ENCODE data around the gene EPB41L5. TPM values are rescaled to one million over a fixed set of nuclear protein-coding genes. Genes with fewer than 3 reads are reported as not detected.
"Not testable (repeated sequence)": the region's sequence is repeated elsewhere in the genome, so short reads cannot be mapped to it uniquely, and the experiment has no call there.

Gene EPB41L5
- total RNA-seq, 1 donor from 2014 or later: 9.3 TPM

- ATAC-seq (no peak), DNase-seq (no peak)
- intact Hi-C loops (cut with micrococcal nuclease): no loop called here
Measured at GRCh38 chr2:120026890-120027289, 14.0 kb downstream of the EPB41L5 start.

GRCh38 chr2:120028795-120029194, 15.9 kb downstream of the EPB41L5 start:
- DNase-seq (no peak), ATAC-seq (no peak)
- intact Hi-C loops (cut with micrococcal nuclease): no loop called here

- intact Hi-C loops (cut with micrococcal nuclease): no loop called here
- no peak for ATAC-seq
- no peak for DNase-seq
Measured at GRCh38 chr2:120029672-120030640, 17.1 kb downstream of the EPB41L5 start.

GRCh38 chr2:120032297-120032696, 19.4 kb downstream of the EPB41L5 start:
- no peak for ATAC-seq
- intact Hi-C loops (cut with micrococcal nuclease): no loop called here

GRCh38 chr2:120034027-120034426, 21.1 kb downstream of the EPB41L5 start:
- intact Hi-C loops (cut with micrococcal nuclease): no loop called here
- DNase-seq: no peak
- no peak for ATAC-seq

More at GRCh38 chr2:120032297-120032696, 19.4 kb downstream of the EPB41L5 start:
- DNase-seq: no peak

DNA sequence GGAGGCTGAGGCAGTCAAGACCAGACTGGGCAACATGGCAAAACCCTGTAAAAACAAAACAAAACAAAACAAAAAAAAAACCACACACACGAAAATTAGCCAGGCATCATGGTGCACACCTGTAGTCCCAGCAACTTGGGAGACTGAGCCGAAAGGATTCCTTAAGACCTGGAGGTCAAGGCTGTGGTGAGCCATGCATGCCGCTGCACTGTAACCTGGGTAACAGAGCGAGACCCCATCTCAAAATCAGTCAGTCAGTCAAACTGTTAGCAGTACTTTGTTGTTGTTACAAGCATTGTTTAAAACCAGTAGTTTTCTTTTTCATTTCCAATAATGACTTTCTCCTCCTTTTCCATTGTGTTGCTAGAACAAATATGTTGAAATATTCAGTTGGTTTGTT, 21.7 kb downstream of the EPB41L5 start:
- intact Hi-C loops (cut with micrococcal nuclease): no loop called here
- ATAC-seq: no peak
- no peak for DNase-seq

DNA sequence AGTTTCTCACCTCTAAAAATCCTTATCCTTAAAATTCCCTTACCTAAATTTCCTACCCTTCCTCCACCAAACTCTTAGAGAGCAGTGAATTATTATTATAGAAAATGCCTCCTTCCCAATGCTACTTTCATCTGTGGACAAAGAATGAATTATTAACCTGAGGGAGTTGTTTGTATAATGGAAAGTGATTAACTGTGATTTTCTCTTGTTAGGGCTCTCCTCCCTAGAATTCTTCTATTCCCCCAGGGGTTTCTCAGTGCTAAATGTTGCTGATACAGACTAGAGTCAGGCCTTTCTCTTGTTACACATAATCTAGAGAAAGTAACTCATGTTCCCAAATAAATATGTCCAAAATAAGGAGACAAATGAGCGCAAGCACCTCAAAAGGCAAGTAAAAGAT, 23.3 kb downstream of the EPB41L5 start:
- intact Hi-C loops (cut with micrococcal nuclease): no loop called here
- no peak for ATAC-seq
- DNase-seq: no peak

GRCh38 chr2:120037995-120038541, 25.2 kb downstream of the EPB41L5 start:
- DNase-seq (no peak), ATAC-seq (no peak)
- intact Hi-C loops (cut with micrococcal nuclease): no loop called here

GRCh38 chr2:120042359-120042758, 29.5 kb downstream of the EPB41L5 start:
- DNase-seq (no peak), ATAC-seq (peak; percentile 66)
- intact Hi-C loops (cut with micrococcal nuclease): no loop called here

- ATAC-seq: no peak
- no peak for DNase-seq
- intact Hi-C loops (cut with micrococcal nuclease): no loop called here
Measured at GRCh38 chr2:120044336-120044735, 31.5 kb downstream of the EPB41L5 start.

GRCh38 chr2:120045775-120046174, 32.9 kb downstream of the EPB41L5 start:
- intact Hi-C loops (cut with micrococcal nuclease); DNase-seq; ATAC-seq: not testable (repeated sequence)

DNA sequence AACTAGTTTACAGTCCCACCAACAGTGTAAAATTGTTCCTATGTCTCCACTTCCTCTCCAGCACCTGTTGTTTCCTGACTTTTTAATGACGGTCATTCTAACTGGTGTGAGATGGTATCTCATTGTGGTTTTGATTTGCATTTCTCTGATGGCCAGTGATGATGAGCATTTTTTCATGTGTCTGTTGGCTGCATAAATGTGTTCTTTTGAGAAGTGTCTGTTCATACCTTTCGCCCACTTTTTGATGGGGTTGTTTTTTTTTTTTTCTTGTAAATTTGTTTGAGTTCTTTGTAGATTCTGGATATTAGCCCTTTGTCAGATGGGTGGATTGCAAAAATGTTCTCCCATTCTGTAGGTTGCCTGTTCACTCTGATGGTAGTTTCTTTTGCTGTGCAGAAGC, 33.4 kb downstream of the EPB41L5 start:
- intact Hi-C loops (cut with micrococcal nuclease); DNase-seq; ATAC-seq: not testable (repeated sequence)

DNA sequence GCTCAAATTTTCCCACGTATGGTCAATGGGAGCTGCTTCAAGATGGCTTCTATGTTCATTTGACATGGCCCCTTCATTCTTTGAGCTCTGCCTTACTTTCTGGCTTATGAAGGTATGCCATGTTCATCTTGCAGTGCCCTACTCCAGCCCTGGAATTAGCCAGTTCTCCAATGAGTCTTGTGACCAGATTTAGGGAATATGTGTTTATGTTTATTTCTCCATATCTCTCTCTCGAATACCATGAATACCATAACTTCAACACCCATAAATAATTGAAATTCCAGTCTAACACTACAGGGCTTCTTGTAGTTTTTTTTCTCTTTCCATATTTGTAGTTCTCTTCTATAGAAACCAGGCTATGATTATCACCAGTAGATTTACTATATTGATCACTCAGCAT, 39.7 kb downstream of the EPB41L5 start:
- DNase-seq: no peak
- no peak for ATAC-seq
- intact Hi-C loops (cut with micrococcal nuclease): no loop called here

DNA sequence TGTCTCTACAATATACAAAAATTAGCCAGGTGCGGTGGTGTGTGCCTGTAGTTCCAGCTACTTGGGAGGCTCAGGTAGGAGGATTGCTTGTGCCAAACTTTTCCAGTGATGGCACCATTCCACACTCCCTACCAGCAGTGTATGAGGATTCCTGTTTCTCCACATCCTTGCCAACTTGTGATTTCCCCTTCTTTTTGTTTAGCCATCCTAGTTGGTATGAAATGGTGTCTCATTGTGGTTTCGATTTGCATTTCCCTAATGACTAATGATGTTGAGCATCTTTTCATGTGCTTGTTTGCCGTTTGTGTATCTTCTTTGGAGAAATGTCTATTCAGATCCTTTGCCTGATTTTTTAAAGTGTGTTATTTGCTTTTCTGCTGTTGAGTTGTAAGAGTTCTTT, 41.0 kb downstream of the EPB41L5 start:
- intact Hi-C loops (cut with micrococcal nuclease): no loop called here
- ATAC-seq (no peak), DNase-seq (no peak)

GRCh38 chr2:120059483-120059882, 46.6 kb downstream of the EPB41L5 start:
- no peak for DNase-seq
- no peak for ATAC-seq
- intact Hi-C loops (cut with micrococcal nuclease): no loop called here

DNA sequence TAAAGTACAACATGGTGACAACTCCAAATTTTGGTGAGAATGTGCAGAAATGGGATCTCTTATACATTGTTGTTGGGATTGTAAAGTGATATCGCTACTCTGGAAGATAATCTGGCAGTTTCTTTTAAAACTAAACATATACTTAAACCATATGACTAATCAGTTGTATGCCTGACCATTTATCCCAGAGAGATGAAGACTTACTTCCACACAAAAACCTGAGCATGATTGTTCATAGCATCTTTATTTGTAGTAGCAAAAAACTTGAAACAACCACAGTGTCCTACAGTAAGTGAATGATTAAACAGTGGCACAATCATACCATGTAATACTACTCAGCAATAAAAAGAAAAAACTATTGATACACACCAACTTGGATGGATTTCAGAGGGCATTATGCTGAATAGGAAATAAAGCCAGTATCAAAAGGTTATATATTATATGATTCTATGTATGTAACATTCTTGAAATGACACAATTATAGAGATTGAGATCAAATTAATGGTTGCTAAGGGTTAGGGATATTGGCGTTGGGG, 47.3 kb downstream of the EPB41L5 start:
- no peak for DNase-seq
- intact Hi-C loops (cut with micrococcal nuclease): no loop called here
- ATAC-seq: no peak

DNA sequence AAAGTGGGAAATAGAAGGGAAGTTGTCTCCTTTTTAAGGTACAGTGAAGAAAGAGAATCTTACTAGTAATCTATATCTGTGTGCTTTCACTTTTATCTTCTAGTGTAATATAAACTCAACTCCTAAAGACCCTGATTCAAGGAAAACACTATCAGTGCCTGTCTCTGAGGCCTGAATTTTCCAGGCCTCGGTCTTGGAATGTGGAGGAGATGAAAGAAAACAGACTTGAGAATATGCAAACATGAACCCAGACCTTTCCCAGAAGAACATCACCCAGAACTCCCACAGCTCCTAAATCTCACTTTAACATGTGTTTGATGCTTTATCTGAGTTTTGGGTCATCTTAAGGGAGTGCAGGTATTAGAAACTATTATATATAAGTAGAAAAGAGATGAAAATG, 51.8 kb downstream of the EPB41L5 start:
- intact Hi-C loops (cut with micrococcal nuclease): no loop called here
- no peak for ATAC-seq

GRCh38 chr2:120066800-120067547, 54.1 kb downstream of the EPB41L5 start:
- DNase-seq: no peak
- ATAC-seq: peak; percentile 93
- intact Hi-C loops (cut with micrococcal nuclease): no loop called here

More for the DNA sequence above, 51.8 kb downstream of the EPB41L5 start:
- DNase-seq: no peak

DNA sequence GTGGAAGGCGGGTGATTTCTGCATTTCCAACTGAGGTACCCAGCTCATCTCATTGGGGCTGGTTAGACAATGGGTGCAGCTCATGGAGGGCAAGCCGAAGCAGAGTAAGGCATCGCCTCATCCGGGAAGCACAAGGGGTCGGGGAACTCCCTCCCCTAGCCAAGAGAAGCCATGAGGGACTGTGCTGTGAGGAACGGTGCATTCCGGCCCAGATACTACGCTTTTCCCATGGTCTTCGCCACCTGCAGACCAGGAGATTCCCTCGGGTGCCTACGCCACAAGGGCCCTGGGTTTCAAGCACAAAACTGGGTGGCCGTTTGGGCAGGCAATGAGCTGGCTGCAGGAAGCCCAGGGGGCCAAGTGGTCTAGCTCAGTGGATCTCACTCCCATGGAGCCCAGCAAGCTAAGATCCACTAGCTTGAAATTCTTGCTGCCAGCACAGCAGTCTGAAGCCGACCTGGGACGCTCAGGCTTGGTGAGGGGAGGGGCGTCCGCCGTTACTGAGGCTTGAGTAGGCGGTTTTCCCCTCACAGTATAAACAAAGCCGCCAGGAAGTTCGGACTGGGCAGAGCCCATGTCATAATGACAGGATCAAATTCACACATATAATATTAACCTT, 55.3 kb downstream of the EPB41L5 start:
- ATAC-seq; DNase-seq; intact Hi-C loops (cut with micrococcal nuclease): not testable (repeated sequence)

Data from left ventricle myocardium superior (tissue), 1 donor.